ENCODE results near the gene PPP2R2C.

GRCh38 chr4:6453688-6453990 lies 18.8 kb downstream of the PPP2R2C start:
- TF ChIP-seq CTCF (IDR thresholded peaks at IDR 0.05) (no peak), POLR2A (IDR thresholded peaks at IDR 0.05) (no peak)
